HG02973 (cell line): ENCODE results near the gene SLAMF6.
A peak's percentile ranks its signal among the peaks of the same experiment; 100 is the strongest.
"Not testable (repeated sequence)": the region's sequence is repeated elsewhere in the genome, so short reads cannot be mapped to it uniquely, and the experiment has no call there.

Experiments used
- ATAC-seq: cut with Tn5 transposase; IDR thresholded peaks from one replicate; pipeline ENCODE4 v1.9.1; 2021; ENCODE audit warnings: moderate library complexity; ENCODE audit not compliant: unreplicated experiment

SLAMF6 gene

DNA sequence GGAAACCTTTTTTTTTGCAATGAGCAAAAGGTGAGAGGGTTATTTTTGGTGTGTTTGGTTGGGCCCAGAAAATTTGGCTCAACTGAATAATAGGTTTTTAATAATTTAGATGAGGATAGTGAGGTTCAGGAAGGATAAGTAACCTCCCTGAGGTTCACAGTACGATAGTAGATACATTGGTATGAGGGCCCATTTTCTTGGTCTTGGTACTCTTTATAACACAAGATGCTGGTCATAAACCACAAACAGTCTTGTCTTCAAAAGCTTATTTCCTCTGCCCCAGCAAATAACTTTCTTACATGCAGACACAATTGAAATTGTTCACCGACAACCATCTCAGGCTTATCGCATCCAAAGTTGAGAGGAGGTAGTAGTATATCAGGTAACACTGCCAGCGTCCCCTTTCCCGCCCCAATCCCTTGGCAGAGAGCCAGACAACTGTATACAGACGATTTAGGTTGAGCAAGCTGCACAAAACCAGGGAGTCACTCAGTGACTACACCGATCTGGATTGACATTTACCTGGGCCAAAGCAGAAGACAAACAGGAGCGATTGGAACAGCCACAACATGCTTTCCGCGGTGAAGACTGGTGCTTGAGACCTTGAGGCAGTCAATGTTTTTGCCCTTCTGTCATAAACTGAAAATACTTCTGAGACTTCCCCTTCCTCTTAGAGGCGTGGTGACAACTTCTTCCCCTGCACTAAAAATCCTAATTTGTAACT is at the start of gene SLAMF6:
SLAMF6 (minus strand) TSS at position 634 of the 724 bp plus-strand sequence; CDS start at position 571, 63 bp downstream.
- peak; percentile 52 for ATAC-seq

DNA sequence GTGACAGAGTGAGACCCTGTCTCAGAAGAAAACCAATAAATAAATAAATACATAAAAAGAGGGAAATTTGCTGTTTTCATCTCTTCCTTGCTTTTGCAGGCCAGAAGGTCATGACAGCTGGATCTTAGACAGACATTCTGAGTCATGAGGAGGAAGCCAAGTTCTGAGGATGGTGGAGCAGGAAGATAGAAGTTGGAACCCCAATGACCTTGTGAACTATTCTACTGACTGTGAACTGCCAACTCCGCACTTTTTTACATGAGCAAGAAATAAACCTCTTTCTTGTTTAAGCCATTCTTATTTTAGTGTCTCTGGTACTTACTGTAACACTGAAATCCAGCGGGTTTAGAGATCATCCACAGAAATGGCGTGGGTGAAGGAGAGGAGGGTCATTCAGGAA is 47.8 kb upstream of the SLAMF6 start:
- ATAC-seq, result no peak

DNA sequence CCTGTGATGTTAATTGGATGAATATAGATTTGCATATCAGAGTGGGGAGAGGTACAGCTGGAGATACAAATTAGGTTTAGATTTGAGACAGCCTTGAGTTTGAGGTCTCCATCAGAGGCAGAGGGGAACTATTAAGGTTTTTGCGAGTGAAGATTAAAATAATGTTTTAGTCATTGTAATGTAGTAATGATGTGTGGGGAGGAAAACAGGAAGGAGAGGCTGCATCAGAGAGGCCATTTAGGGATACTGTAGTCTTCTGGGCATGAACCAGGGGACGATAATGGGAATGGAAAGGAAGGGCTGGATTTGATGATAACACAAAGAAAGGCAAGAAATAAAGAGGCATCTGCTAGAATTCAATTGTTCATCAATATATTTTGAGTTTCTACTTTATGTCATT is 46.8 kb upstream of the SLAMF6 start:
- ATAC-seq, result no peak

DNA sequence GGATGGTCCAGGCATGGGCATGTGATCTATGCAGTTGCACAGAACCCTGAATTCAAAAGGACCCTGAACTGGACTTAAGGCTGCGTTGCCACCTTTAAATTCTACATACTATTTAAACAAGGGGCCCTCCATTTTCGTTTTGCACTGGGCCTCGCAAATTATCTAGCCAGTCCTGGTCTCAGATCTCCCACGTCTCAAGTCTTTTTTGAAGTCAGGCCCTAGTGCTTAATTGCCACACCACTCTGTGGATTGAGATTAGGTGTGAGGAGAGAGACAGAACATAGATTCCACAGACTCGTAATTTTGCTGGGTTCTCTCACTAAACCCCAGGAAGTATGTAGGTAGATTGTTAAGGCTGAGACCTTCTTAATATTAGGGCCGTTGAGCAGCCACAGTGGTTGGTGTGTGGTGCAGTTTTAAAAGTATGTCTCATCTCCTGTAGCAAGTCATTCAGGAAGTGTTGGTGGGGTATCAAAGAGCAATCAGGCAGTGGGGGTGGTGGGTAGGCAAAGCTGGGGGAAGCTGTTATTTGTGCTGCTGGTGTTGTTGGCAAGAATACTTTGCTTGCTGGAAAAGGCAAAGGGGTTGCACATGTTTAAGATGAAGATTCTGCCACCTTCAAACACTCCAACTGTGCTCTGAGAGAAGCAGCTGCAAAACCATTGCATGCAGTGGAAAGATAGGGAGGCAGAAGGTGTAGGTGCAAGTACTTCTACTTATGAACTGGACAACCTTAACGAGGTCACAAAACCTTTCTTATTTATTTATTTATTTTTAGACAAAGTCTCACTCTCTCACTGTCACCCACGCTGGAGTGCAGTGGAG is 45.0 kb upstream of the SLAMF6 start:
- no peak for ATAC-seq

DNA sequence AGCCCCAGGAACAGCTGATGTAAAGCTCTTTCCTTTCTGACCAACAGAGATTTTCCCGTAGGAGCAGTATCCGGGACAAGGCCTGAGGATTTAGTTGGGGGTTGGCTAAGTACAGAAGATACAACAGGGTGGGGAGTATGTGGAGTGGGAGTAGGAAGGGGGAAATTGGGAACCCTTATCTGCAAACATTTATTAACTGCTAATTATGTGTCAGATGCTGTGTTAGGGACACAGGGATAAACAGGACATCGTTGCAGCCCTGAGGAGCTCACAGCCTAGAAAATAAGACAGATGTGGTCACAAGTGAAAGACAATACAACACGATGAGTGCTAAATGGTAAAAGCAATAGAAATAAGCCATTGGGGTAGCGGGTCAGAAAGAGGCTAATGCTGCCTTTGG is 44.3 kb upstream of the SLAMF6 start:
- ATAC-seq, result no peak

DNA sequence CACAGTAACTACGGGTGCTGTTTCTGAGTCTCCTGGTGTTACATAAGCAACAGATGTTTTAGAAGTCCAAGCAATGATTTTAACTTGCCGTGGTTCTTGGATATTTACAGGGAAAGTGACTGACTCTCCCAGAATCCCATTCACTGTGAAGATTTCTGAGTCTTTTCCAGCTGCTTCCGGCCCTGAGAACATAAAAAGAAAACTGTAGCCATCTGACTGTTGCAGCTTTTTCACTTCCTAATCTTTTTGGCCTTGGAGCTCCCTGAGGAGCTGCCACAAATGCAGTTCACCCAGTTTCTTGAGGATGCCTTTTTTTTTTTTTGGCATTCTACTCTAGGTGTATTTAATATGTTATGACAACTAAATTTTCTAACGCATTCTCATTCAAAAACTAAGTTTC is 42.5 kb upstream of the SLAMF6 start:
- ATAC-seq, result no peak

DNA sequence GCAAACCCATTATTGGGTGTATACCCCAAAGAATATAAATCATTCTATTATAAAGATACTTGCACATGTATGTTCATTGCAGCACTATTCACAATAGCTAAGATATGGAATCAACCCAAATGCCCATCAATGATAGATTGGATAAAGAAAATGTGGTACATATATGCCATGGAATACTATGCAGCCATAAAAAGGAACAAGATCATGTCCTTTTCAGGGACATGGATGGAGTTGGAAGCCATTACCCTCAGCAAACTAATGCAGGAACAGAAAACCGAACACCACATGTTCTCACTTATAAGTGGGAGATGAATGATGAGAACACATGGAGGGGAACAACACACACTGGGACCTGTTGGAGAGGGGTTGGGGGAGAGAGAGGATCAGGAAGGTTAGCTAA is 40.2 kb upstream of the SLAMF6 start:
- ATAC-seq, result not testable (repeated sequence)

DNA sequence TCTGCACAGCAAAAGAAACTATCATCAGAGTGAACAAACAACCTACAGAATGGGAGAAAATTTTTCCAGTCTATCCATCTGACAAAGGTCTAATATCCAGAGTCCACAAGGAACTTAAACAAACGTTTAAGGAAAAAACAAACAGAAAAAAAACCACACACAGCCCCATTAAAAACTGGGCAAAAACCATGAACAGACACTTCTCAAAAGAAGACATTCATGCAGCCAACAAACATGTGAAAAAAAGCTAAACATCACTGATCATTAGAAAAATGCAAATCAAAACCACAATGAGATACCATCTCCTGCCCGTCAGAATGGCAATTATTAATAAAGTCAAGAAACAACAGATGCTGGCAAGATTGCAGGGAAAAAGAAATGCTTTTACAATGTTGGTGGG is 39.7 kb upstream of the SLAMF6 start:
- not testable (repeated sequence) for ATAC-seq

DNA sequence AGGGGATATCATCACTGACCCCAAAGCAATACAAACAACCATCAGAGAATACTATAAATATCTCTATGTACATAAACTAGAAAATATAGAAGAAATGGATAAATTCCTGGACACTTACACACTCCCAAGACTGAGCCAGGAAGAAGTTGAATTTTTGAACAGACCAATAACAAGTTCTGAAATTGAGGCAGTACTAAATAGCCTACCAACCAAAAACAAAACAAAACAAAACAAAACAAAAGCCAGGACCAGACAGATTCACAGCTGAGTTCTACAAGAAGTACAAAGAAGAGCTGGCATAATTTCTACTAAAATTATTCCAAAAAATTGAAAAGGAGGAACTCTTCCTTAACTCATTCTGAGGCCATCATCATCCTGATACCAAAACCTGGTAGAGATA is 37.8 kb upstream of the SLAMF6 start:
- ATAC-seq, result no peak

DNA sequence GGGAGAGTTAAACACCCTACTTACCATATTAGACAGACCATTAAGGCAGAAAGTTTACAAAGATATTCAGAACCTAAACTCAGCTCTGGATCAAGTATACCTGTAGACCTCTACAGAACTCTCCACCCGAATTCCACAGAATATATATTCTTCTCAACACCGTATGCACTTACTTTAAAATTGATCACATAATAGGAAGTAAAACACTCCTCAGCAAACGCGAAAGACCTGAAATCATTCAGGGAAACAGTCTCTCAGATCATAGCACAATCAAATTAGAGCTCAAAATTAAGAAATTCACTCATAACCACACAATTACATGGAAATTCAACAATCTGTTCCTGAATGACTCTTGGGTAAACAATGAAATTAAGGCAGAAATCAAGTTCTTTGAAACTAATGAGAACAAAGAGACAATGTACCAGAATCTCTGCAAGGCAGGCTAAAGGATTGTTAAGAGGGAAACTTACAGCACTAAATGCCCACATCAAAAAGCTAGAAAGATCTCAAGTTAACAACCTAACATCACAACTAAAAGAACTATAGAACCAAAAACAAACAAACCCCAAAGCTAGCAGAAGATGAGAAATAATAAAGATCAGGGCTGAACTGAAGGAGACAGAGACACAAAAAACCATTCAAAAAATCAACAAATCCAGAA is 37.1 kb upstream of the SLAMF6 start:
- ATAC-seq, result no peak

DNA sequence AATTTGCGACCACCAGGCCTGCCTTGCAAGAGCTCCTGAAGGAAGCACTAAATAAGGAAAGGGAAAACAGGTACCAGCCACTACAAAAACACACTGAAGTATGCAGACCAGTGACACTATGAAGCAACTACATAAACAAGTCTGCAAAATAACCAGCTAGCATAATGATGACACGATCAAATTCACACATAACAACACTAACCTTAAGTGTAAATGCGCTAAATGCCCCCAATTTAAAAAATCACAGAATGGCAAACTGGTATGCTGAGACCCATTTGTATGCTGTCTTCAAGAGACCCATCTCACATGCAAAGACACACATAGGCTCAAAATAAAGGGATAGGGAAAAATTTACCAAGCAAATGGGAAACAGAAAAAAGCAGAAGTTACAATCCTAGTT is 36.4 kb upstream of the SLAMF6 start:
- not testable (repeated sequence) for ATAC-seq

DNA sequence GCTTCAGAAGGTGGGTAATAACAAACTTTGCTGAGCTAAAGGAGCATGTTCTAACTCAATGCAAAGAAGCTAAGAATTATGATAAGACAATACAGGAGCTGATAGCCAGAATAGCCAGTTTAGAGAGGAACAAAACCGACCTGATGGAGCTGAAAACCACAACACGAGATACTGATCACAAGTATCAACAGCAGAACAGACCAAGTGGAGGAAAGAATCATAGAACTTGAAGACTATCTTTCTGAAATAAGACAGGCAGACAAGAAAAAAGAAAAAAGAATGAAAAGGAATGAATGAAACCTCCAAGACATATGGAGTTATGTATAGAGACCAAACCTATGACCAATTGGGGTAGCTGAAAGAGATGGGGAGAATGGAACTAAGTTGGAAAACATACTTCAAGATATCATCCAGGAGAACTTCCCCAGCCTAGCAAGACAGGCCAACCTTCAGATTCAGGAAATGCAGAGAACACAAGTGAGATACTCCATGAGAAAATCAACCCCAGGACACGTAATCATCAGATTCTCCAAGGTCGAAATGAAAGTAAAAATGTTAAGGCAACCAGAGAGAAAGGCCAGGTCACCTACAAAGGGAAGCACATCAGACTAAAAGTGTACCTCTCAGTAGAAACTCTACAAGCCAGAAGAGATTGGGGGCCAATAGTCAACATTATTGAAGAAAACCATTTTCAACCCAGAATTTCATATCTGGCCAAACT is 35.8 kb upstream of the SLAMF6 start:
- ATAC-seq, result no peak

DNA sequence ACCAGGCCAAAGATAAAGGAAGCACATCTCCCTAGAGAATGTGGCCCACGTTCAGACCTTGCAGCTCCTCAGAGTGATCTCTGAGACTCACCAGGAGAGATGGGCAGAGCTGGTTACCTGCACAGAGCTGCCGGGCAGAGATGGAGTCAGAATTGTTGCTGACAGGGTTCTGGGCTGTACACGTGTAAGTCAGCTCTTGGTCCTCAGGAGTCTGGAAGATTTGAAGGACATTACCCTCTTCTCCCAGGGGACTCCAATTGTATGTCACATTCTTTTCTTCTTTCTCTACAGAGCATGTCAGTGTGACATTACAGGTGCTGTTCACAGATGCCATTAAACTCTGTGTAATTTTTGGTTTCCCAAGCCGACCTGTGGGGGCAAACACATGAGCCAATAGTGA is 30.7 kb upstream of the SLAMF6 start:
- no peak for ATAC-seq

DNA sequence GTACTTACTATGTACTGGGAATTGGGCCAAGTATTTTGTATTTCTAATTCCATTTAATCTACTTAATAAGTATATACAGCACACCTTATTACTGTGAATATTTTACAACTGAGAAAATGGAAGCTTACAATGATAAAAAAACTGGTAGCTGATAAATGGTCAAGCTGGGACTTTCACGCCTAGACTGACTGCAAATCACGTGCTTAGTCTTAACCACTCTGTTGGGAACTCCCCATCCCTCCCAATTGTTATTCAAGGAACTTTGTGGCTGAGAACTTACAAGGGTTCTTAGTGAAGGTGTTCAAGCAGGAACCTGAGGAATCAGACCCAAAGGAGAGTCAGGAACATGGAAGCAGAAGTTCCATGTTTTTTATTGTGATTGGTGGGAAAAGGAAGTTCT is 29.4 kb upstream of the SLAMF6 start:
- no peak for ATAC-seq

DNA sequence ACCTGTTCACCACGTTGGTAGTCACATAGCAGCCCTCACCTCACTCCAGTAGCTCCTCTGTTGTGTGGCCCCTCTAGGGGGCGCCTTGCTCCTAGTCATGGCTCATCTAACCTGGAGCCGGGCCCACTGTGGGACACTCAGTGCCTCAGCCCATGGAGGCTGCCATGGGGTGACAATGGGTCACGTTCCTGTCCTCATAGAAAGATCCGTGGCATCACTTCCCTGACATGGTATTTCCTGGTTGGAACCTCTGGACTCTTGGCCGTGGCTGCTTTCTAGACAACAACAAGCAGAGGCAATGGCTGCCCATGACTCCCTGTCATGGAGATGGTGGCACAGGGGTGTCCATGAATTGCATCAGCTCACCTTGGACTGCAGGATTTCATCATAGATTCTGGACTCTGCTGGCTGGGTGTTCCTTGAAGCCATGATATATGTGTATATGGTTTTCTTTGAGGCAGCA is 27.5 kb upstream of the SLAMF6 start:
- ATAC-seq, result no peak

DNA sequence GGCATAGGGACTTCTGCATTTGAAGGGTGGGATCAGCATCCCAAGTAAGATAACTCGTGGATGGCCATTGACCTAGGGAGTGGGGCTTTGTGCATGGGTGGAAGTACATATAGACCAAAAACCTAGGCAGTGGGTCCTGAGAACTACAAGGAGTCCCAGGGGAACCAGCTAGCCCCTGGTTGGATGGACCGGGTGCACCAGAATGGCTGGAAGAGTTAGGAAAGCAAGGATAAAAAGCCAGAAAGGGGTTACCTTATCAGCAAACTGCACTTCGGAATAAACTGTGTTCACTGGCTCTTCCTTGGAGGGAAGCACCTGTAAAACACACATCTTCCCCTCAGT is 26.6 kb upstream of the SLAMF6 start:
- no peak for ATAC-seq

DNA sequence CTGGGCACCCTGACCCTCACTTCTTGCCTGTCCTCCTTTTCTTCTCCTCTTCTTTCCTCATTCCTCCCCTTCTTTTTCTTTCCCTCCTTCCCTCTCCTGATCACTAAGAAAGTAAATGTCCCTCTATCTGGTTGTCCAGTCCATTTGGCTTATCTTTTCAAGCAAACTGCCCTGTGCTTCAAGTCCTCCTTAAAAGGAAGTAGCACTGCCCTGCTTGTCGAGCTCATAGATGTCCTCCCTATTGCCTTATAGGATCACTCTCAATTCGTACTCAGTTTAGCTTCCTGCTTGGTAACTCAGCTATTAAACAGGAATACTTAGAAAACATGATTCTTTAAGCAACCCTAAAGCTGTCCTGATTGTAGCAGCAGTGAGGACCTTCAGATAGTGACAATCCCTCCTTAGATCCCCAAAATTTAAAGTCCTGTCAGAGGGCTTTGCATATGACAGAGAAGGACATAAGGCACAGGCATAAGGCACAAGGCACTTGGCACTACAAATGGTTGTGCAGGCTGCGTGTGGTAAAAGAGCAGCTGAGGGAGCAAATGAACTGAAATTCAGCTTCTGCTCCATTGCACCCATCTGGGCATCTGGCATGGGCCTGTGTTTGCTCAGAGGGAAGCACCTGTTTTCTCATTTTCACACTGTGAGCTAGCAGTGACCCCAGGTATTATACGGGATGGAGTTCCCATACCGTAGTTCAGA is 26.1 kb upstream of the SLAMF6 start:
- peak; percentile 43 for ATAC-seq

DNA sequence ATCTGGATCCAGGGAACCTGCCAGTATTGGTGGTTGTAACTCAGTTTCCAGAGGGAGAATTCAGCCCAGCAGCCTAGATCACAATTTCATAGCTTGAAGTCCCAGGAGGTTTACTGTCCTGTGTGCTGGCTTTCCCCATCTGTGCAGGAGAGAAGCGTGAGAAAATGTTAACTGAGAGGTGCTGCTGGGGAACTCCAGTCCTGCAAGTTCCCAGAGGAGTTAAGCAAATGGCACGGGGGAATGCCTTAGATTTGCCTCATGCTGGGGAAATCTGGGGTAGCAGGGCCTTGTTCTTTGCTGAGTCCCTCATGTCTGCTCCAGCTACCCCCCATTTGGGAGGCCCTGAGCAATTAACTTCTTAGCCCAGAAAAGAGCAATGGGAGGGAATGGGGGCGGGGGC is 25.1 kb upstream of the SLAMF6 start:
- no peak for ATAC-seq

DNA sequence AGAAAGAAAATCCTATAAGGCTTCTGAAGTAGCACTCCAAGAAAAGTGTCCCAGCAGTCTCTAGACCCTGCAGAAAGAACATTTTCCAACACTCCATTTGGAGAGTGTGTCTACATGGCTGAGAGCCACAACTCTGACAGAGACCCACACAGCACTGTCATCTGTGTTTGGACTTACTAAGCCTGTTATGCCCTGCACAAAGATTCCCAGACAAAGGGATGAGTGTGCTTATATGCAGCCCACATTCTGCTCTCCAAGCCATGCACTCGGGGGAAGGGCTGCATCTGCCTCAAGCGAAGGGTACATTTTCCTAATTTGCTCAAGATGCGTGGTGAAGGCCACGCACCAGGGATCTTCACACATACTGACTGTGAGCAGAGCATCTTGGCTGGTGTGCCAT is 24.4 kb upstream of the SLAMF6 start:
- no peak for ATAC-seq

DNA sequence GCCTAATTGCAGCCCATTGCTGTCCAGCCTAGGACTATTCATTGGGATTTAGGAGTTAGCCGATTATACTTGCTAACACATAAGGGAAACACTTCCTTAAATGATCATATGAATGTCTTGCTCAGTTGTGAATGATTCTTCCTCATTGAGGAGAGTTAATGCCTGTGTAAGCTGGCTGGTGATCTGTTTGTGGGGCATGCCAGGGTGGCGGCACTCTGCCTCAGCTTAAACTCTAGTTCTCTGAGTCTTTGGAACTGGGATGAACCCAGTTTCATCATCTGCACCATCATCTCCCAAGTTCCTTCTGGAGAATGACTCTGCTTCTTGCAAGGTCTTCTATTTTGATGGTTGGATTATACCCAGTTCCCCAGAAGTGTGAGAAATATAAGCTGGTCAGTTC is 23.9 kb upstream of the SLAMF6 start:
- no peak for ATAC-seq

DNA sequence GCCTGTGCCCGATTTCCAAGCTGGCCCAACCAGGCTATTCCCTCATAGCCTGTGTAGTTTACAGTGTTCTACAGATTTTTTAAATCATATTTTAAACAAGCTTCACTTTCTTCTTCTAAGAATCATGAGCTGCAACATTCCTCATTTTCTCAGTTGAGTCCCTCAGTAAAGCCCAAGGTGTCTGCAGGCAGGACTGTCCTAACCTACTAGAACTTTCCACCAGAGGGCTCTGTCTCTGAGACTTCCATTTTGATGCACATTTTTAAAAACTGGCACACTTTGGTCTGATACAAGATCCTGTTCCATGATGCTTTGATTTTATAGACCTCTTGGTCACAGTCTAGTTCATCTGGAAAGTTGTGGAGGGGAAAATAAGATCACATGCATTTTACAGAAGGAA is 21.6 kb upstream of the SLAMF6 start:
- ATAC-seq, result no peak
